Prostate gland (tissue), 2 donors: ENCODE results near the gene TMEM178B. TPM values are rescaled to one million over a fixed set of nuclear protein-coding genes. Genes with fewer than 3 reads are reported as not detected.

Experiments used
- DNase-seq: peaks from one replicate; pipeline ENCODE4 v3.0.0-alpha.2; 2019; ENCODE audit warnings: low spot score
- H3K27ac ChIP-seq, 2 donors: fragments of 200-600 bp; sonication (generic); 2 replicates each; pipeline ENCODE4 v1.5.1; 2017 to 2019
- H3K27me3 ChIP-seq: fragments of 200-600 bp; sonication (generic); replicated peaks from 2 replicates; pipeline ENCODE4 v1.5.1; 2019; ENCODE audit not compliant: insufficient read depth
- H3K36me3 ChIP-seq, 2 donors: fragments of 200-600 bp; sonication (generic); 1 replicate in 1 of 2; 2 replicates in 1 of 2; pipeline versions ENCODE4 v1.5.1 to v1.8.1; 2017 to 2019
- H3K4me1 ChIP-seq: fragments of 200-600 bp; sonication (generic); replicated peaks from 2 replicates; pipeline ENCODE4 v1.5.1; 2019
- H3K4me3 ChIP-seq, 2 donors: fragments of 200-600 bp; sonication (generic); 2 replicates each; pipeline ENCODE4 v1.5.1; 2017 to 2019
- H3K9me3 ChIP-seq: fragments of 200-600 bp; sonication (generic); 2 replicates; pipeline ENCODE4 v1.5.1; 2017
- CTCF ChIP-seq, 4 experiments: fragments of 200-600 bp in 2 of 4; fragments of 450-650 bp in 2 of 4; sonication (generic) in 2 of 4; IDR thresholded peaks; 1 replicate in 3 of 4; 2 replicates in 1 of 4; pipeline ENCODE4 v1.5.1; 2016 to 2019; ENCODE audit warnings: antibody characterized with exemption in 4 of 4, mild to moderate bottlenecking in 2 of 4, moderate library complexity in 2 of 4
- POLR2A ChIP-seq: fragments of 450-650 bp; IDR thresholded peaks from one replicate; pipeline ENCODE4 v1.6.1; 2016; ENCODE audit warnings: antibody characterized with exemption, mild to moderate bottlenecking
- POLR2AphosphoS5 ChIP-seq: sonication (generic); formaldehyde crosslinking; IDR thresholded peaks from one replicate; pipeline ENCODE4 v1.6.1; 2017; ENCODE audit warnings: antibody characterized with exemption
- WGBS: methylation state at CpG from one replicate; pipeline ENCODE4 v1.1.5; 2018; 5-methylcytosine and 5-hydroxymethylcytosine counted together
- intact Hi-C: fragments of 100-400 bp; cut with DNase I; formaldehyde crosslinking; loops from one replicate; pipeline ENCODE4 v1.14.2; 2022
- total RNA-seq, 2 donors: library from RNA; depleted of rRNA; stranded (reverse); fragments of >200 nt; gene quantifications; one replicate each; pipeline ENCODE4 v1.1.0, GENCODE V29; 2016

TMEM178B gene
- total RNA-seq, 2 donors from 2014 or later: 3.4 to 5.2 TPM

- Histone ChIP-seq H3K27me3 (no peaks in the 10 kb centered on the region), H3K4me3 (no peak overlapping the region), H3K36me3 (no peaks in the 10 kb centered on the region), H3K4me1 (no peaks in the 10 kb centered on the region), H3K9me3 (no peaks in the 10 kb centered on the region), H3K27ac (no peak overlapping the region)
- WGBS: 58% methylated on average over 10 of the region's 10 CpGs
- intact Hi-C loops: no loop called here
- DNase-seq: no peak
- TF ChIP-seq POLR2AphosphoS5 (no peak), CTCF (IDR thresholded peaks at IDR 0.05) (no peak), POLR2A (no peak)
These were observed 164.9 kb downstream of the TMEM178B start for GRCh38 chr7:141238596-141239243.

- Histone ChIP-seq H3K27ac (no peak overlapping the region), H3K36me3 (no peaks in the 10 kb centered on the region), H3K4me3 (no peak overlapping the region), H3K9me3 (no peaks in the 10 kb centered on the region), H3K4me1 (no peaks in the 10 kb centered on the region), H3K27me3 (no peaks in the 10 kb centered on the region)
- intact Hi-C loops: no loop called here
- WGBS: 99% methylated on average over 2 of the region's 2 CpGs
- TF ChIP-seq POLR2A (no peak), POLR2AphosphoS5 (no peak), CTCF (IDR thresholded peaks at IDR 0.05) (no peak)
- DNase-seq: no peak
These were observed 165.8 kb downstream of the TMEM178B start for GRCh38 chr7:141239661-141240060.

GRCh38 chr7:141242568-141242967 lies 168.7 kb downstream of the TMEM178B start:
- Histone ChIP-seq H3K27me3 (no peaks in the 10 kb centered on the region), H3K36me3 (no peaks in the 10 kb centered on the region), H3K4me1 (no peaks in the 10 kb centered on the region), H3K4me3 (no peak overlapping the region), H3K27ac (no peak overlapping the region), H3K9me3 (no peaks in the 10 kb centered on the region)
- no peak for DNase-seq
- TF ChIP-seq POLR2AphosphoS5 (no peak), CTCF (IDR thresholded peaks at IDR 0.05) (no peak), POLR2A (no peak)
- WGBS: 74% methylated on average over 5 of the region's 5 CpGs
- intact Hi-C loops: no loop called here

- WGBS: 69% methylated on average over 8 of the region's 8 CpGs
- no peak overlapping the region for H3K4me3 ChIP-seq
- no peaks in the 10 kb centered on the region for H3K27me3 ChIP-seq
- no peaks in the 10 kb centered on the region for H3K36me3 ChIP-seq
- H3K27ac ChIP-seq: no peak overlapping the region
- TF ChIP-seq CTCF (IDR thresholded peaks at IDR 0.05) (no peak), POLR2AphosphoS5 (no peak), POLR2A (no peak)
- no peak for DNase-seq
- intact Hi-C loops: no loop called here
- no peaks in the 10 kb centered on the region for H3K9me3 ChIP-seq
- no peaks in the 10 kb centered on the region for H3K4me1 ChIP-seq
These were observed 169.5 kb downstream of the TMEM178B start for GRCh38 chr7:141243368-141243767.

GRCh38 chr7:141244435-141244834 lies 170.6 kb downstream of the TMEM178B start:
- TF ChIP-seq POLR2AphosphoS5 (no peak), POLR2A (no peak), CTCF (IDR thresholded peaks at IDR 0.05) (no peak)
- intact Hi-C loops: no loop called here
- H3K27me3 ChIP-seq: no peaks in the 10 kb centered on the region
- no peak overlapping the region for H3K4me3 ChIP-seq
- no peak for DNase-seq
- 82% methylated on average over 6 of the region's 6 CpGs for WGBS
- H3K9me3 ChIP-seq: no peaks in the 10 kb centered on the region
- no peaks in the 10 kb centered on the region for H3K36me3 ChIP-seq
- no peaks in the 10 kb centered on the region for H3K4me1 ChIP-seq
- no peak overlapping the region for H3K27ac ChIP-seq
